IMR-90 (cell line): ENCODE data around the gene TNFAIP8. TPM values are rescaled to one million over a fixed set of nuclear protein-coding genes. Genes with fewer than 3 reads are reported as not detected.

ENCODE experiments used
- ATAC-seq: fragments of 200-7000 bp; cut with Tn5 transposase; 2 replicates; pipeline ENCODE4 v1.9.1; 2020; ENCODE audit warnings: low read depth, mild to moderate bottlenecking, moderate library complexity
- BruUV-seq: library from RNA; stranded (reverse); fragments of 400-500 nt; replicated peaks from 2 replicates; lab custom pipeline; 2021; lab: Mats Ljungman, UMichigan
- CTCF ChIA-PET: fragments of 300-600 bp; formaldehyde crosslinking; extraction: SDS; loops from one replicate; lab custom pipeline; 2021; ENCODE audit warnings: antibody characterized with exemption; lab: Yijun Ruan, JAX
- POLR2A ChIA-PET: fragments of 300-600 bp; sonication (Branson Sonifier 250); formaldehyde crosslinking; loops from one replicate; lab custom pipeline; 2022; ENCODE audit warnings: antibody characterized with exemption; ENCODE audit not compliant: unreplicated experiment; lab: Charles Lee
- DNase-seq: peaks from one replicate; pipeline ENCODE4 v3.0.0; 2013
- H2AFZ ChIP-seq: replicated peaks from 2 replicates; pipeline ENCODE3; 2013; ENCODE audit warnings: low read length, mild to moderate bottlenecking; ENCODE audit not compliant: poor library complexity
- H2AK5ac ChIP-seq: 2 replicates; pipeline ENCODE4 v1.6.1; 2013; ENCODE audit warnings: low read depth, low read length, inconsistent platforms
- H2AK9ac ChIP-seq: replicated peaks from 2 replicates; pipeline ENCODE3; 2013; ENCODE audit warnings: mild to moderate bottlenecking, low read depth, low read length, moderate library complexity; ENCODE audit not compliant: poor library complexity
- H2BK120ac ChIP-seq: 2 replicates; pipeline ENCODE4 v1.6.1; 2013; ENCODE audit warnings: low read depth, low read length, inconsistent platforms
- H2BK15ac ChIP-seq: 3 replicates; pipeline ENCODE4 v1.6.1; 2013; ENCODE audit warnings: low read depth, low read length, inconsistent platforms
- H2BK20ac ChIP-seq: 2 replicates; pipeline ENCODE4 v1.6.1; 2013; ENCODE audit warnings: low read depth, mild to moderate bottlenecking, inconsistent platforms, low read length, moderate library complexity
- H2BK5ac ChIP-seq: 2 replicates; pipeline ENCODE4 v1.6.1; 2013; ENCODE audit warnings: mild to moderate bottlenecking, low read depth, low read length, inconsistent platforms; ENCODE audit not compliant: poor library complexity, severe bottlenecking
- H3K14ac ChIP-seq: replicated peaks from 2 replicates; pipeline ENCODE4 v1.6.1; 2013; ENCODE audit warnings: low read depth, low read length, inconsistent platforms
- H3K18ac ChIP-seq: 2 replicates; pipeline ENCODE4 v1.6.1; 2013; ENCODE audit warnings: low read depth, low read length, control low read depth
- H3K23ac ChIP-seq: 2 replicates; pipeline ENCODE4 v1.6.1; 2013; ENCODE audit warnings: low read depth, low read length, inconsistent platforms
- H3K27ac ChIP-seq: 2 replicates; pipeline ENCODE4 v1.5.1; 2013; ENCODE audit warnings: mild to moderate bottlenecking, control low read depth, low read length; ENCODE audit not compliant: insufficient read depth
- H3K27me3 ChIP-seq: 2 replicates; pipeline ENCODE4 v1.6.1; 2013; ENCODE audit warnings: low read length; ENCODE audit not compliant: control insufficient read depth, insufficient read depth
- H3K36me3 ChIP-seq: 2 replicates; pipeline ENCODE4 v1.6.1; 2013; ENCODE audit warnings: low read length, mixed read lengths; ENCODE audit not compliant: control insufficient read depth, insufficient read depth
- H3K4ac ChIP-seq: 2 replicates; pipeline ENCODE4 v1.6.1; 2013; ENCODE audit warnings: low read depth, low read length, inconsistent platforms
- H3K4me1 ChIP-seq: 2 replicates; pipeline ENCODE4 v1.6.1; 2013; ENCODE audit warnings: low read length, mixed read lengths; ENCODE audit not compliant: control insufficient read depth, insufficient read depth
- H3K4me2 ChIP-seq: 2 replicates; pipeline ENCODE4 v1.6.1; 2013; ENCODE audit warnings: low read depth, mild to moderate bottlenecking, control low read depth, low read length, moderate library complexity
- H3K4me3 ChIP-seq: 2 replicates; pipeline ENCODE4 v1.5.1; 2013; ENCODE audit warnings: low read depth, mild to moderate bottlenecking, control low read depth, low read length, moderate library complexity; ENCODE audit not compliant: insufficient read depth
- H3K56ac ChIP-seq: 2 replicates; pipeline ENCODE4 v1.6.1; 2013; ENCODE audit warnings: low read length, inconsistent platforms; ENCODE audit not compliant: insufficient read depth; ENCODE audit errors: extremely low read depth
- H3K79me1 ChIP-seq, 2 experiments: 2 replicates each; pipeline ENCODE4 v1.6.1; 2013; ENCODE audit warnings: low read length in 2 of 2, inconsistent platforms in 1 of 2, low read depth in 1 of 2
- H3K9ac ChIP-seq: 2 replicates; pipeline ENCODE4 v1.6.1; 2013; ENCODE audit warnings: low read depth, low read length, control low read depth
- H3K9me1 ChIP-seq: 2 replicates; pipeline ENCODE4 v1.6.1; 2013; ENCODE audit warnings: low read length, inconsistent platforms; ENCODE audit not compliant: insufficient read depth
- H3K9me3 ChIP-seq: 2 replicates; pipeline ENCODE4 v1.6.1; 2013; ENCODE audit warnings: low read length; ENCODE audit not compliant: control insufficient read depth, insufficient read depth
- H4K20me1 ChIP-seq: 2 replicates; pipeline ENCODE4 v1.6.1; 2013; ENCODE audit warnings: low read length, inconsistent platforms; ENCODE audit not compliant: insufficient read depth
- H4K5ac ChIP-seq: 2 replicates; pipeline ENCODE4 v1.6.1; 2013; ENCODE audit warnings: mild to moderate bottlenecking, low read depth, low read length, control low read depth
- H4K8ac ChIP-seq, 2 experiments: 2 replicates each; pipeline ENCODE4 v1.6.1; 2013; ENCODE audit warnings: low read depth in 2 of 2, low read length in 2 of 2, control low read depth in 1 of 2, inconsistent platforms in 1 of 2
- H4K91ac ChIP-seq: 2 replicates; pipeline ENCODE4 v1.6.1; 2013; ENCODE audit warnings: low read depth, low read length, inconsistent platforms; ENCODE audit not compliant: insufficient read depth
- CTCF ChIP-seq: conservative IDR thresholded peaks from 2 replicates; pipeline ENCODE4 v1.5.1; 2012; ENCODE audit warnings: mild to moderate bottlenecking, low read depth, low read length, improper control_type of control experiment
- MXI1 ChIP-seq: IDR thresholded peaks from 2 replicates; pipeline ENCODE4 v1.6.1; 2012; ENCODE audit warnings: low read depth, mild to moderate bottlenecking, low read length, moderate library complexity, borderline replicate concordance
- RAD21 ChIP-seq: IDR thresholded peaks from 2 replicates; pipeline ENCODE4 v1.6.1; 2012; ENCODE audit warnings: low read length, improper control_type of control experiment
- RFX5 ChIP-seq: IDR thresholded peaks from 2 replicates; pipeline ENCODE4 v1.8.0; 2012; ENCODE audit warnings: low read depth, mild to moderate bottlenecking, low read length, moderate library complexity
- SMC3 ChIP-seq: fragments of 150-350 bp; IDR thresholded peaks from 2 replicates; pipeline ENCODE4 v1.6.1; 2016; ENCODE audit warnings: low read depth, mild to moderate bottlenecking, antibody characterized with exemption, low read length, moderate library complexity
- WGBS, 2 experiments: methylation state at CpG; one replicate each; pipeline versions ENCODE4 v1.1.5 to v1.1.7; 2013; ENCODE audit warnings: missing lambda C conversion rate in 2 of 2; ENCODE audit not compliant: insufficient read length in 1 of 2; ENCODE audit errors: extremely low coverage in 2 of 2; 5-methylcytosine and 5-hydroxymethylcytosine counted together
- dilution Hi-C: fragments of 300-500 bp; cut with HindIII; formaldehyde crosslinking; loops from one replicate; pipeline ENCODE4 v1.14.3; 2018; ENCODE audit warnings: low sequenced_read_pairs; ENCODE audit not compliant: unreplicated experiment
- in situ Hi-C: fragments of 300-500 bp; cut with MboI; formaldehyde crosslinking; loops from 3 replicates; pipeline ENCODE4 v1.14.3; 2019; ENCODE audit warnings: low sequenced_read_pairs, inconsistent platforms, mixed read lengths
- intact Hi-C: fragments of 100-400 bp; cut with micrococcal nuclease; formaldehyde crosslinking; loops from 2 replicates; pipeline ENCODE4 v1.10.0; 2022
- polyA plus RNA-seq, 3 experiments: library from polyadenylated mRNA; depleted of rRNA; stranded (reverse); fragments of >200 nt; gene quantifications; 2 replicates each; pipeline ENCODE4 v1.2.3, GENCODE V29; 2012; ENCODE audit warnings: low replicate concordance in 1 of 3
- total RNA-seq: library from RNA; depleted of rRNA; stranded (reverse); fragments of >200 nt; gene quantifications from 2 replicates; pipeline ENCODE4 v1.2.3, GENCODE V29; 2012

Gene TNFAIP8
- total and polyA plus RNA-seq, 2 of the 4 experiments (the other 2 are of a cell fraction): 20.3 to 29.9 TPM

- TF ChIP-seq MXI1: no peak
- TF ChIP-seq SMC3: no peak
- TF ChIP-seq CTCF: no peak
- TF ChIP-seq RFX5: no peak
- TF ChIP-seq RAD21: no peak
- H3K56ac ChIP-seq: no peak overlapping the region
- H2AFZ ChIP-seq: no peak overlapping the region
- no peak overlapping the region for H3K9ac ChIP-seq
- H2BK20ac ChIP-seq: no peak overlapping the region
- no peaks in the 10 kb centered on the region for H3K9me3 ChIP-seq
- no peak overlapping the region for H3K14ac ChIP-seq
- ChIA-PET CTCF (no interaction called here), POLR2A (no interaction called here)
- in situ Hi-C loops (no loop called here), intact Hi-C loops (no loop called here), dilution Hi-C loops (no loop called here)
- H4K91ac ChIP-seq: no peak overlapping the region
- peaks cover 7% of the 10 kb centered on the region for H3K4me1 ChIP-seq
- H2BK5ac ChIP-seq: no peak overlapping the region
- H2BK15ac ChIP-seq: no peak overlapping the region
- H3K18ac ChIP-seq: peak overlapping the region; percentile 16; the same call in 1 of the 2 replicates
- no peak overlapping the region for H2BK120ac ChIP-seq
- no peak overlapping the region for H2AK5ac ChIP-seq
- H3K23ac ChIP-seq: no peak overlapping the region
- H3K4me3 ChIP-seq: no peak overlapping the region
- no peak overlapping the region for H4K5ac ChIP-seq
- WGBS, 2 experiments: 100% methylated on average over 1 of the region's 6 CpGs; no CpG with 5 or more reads in 1 of the 2 experiments
- no peak overlapping the region for H2AK9ac ChIP-seq
- H3K9me1 ChIP-seq: peaks cover 2% of the 10 kb centered on the region
- no peaks in the 10 kb centered on the region for H3K27me3 ChIP-seq
- no peaks in the 10 kb centered on the region for H3K36me3 ChIP-seq
- no peak overlapping the region for H3K27ac ChIP-seq
- H3K4me2 ChIP-seq: 0 out of 2 replicates have a peak overlapping the region, but pooled peaks have one; percentile 7
- H4K8ac ChIP-seq: no peak overlapping the region
- ATAC-seq: no peak
- H3K79me1 ChIP-seq: peaks cover 3 to 22% of the 10 kb centered on the region in 2 experiments; a peak in 3 of 4 replicates
- peak; percentile 46 for DNase-seq
- H3K4ac ChIP-seq: no peak overlapping the region
- H4K20me1 ChIP-seq: no peaks in the 10 kb centered on the region
- BruUV-seq: no TSS peak
Observed at GRCh38 chr5:119386596-119387344, 31.0 kb downstream of the TNFAIP8 start.
